ENCODE data around the gene ZBTB38.

The ZBTB38 gene

GRCh38 chr3:141373768-141374526 is 5.6 kb downstream of the ZBTB38 start:
- Histone ChIP-seq H3K4me1 (ENCODE audit: control insufficient read depth in 1 of 2, insufficient read depth in 2 of 2, low read length in 2 of 2) (peaks cover under 1 to 3% of the 10 kb centered on the region in 2 experiments), H2AK5ac (ENCODE audit: low read length) (no peak overlapping the region), H3K14ac (ENCODE audit: low read length) (no peak overlapping the region), H4K8ac (ENCODE audit: low read depth, low read length) (no peak overlapping the region), H3K9me3 (ENCODE audit: insufficient read depth, low read depth, low read length) (peaks cover 3% of the 10 kb centered on the region), H3K27ac (ENCODE audit: low read depth, low read length) (no peak overlapping the region), H3K27me3 (ENCODE audit: insufficient read depth, low read length) (no peaks in the 10 kb centered on the region), H3K79me1 (ENCODE audit: low read length) (peaks cover 4% of the 10 kb centered on the region), H2BK5ac (ENCODE audit: low read depth, low read length, poor library complexity) (no peak overlapping the region), H3K4me2 (ENCODE audit: low read length) (no peak overlapping the region), H4K91ac (ENCODE audit: low read depth, low read length) (no peak overlapping the region), H3K9ac (ENCODE audit: low read length) (no peak overlapping the region), H2BK12ac (ENCODE audit: low read length) (no peak overlapping the region), H2BK120ac (ENCODE audit: insufficient read depth, low read length, poor library complexity) (no peak overlapping the region), H3K23ac (ENCODE audit: low read length) (no peak overlapping the region), H3K79me2 (ENCODE audit: control insufficient read depth, insufficient read depth, low read length, poor library complexity) (peaks cover under 1% of the 10 kb centered on the region), H2AFZ (ENCODE audit: insufficient read depth, low read length, poor library complexity) (no peak overlapping the region), H4K12ac (ENCODE audit: low read depth, low read length) (no peak overlapping the region), H3K18ac (ENCODE audit: low read length) (no peak overlapping the region), H3K36me3 (ENCODE audit: control insufficient read depth in 1 of 2, insufficient read depth in 2 of 2, low read length in 2 of 2) (peaks cover 11 to 17% of the 10 kb centered on the region in 2 experiments), H3K4me3 (ENCODE audit: low read depth, low read length) (no peak overlapping the region), H3K4ac (ENCODE audit: low read depth, low read length) (no peak overlapping the region)
- no CpG with 5 or more reads among the region's 7 CpGs for WGBS (ENCODE audit: extremely low coverage, insufficient coverage, insufficient read length)
- no peak for DNase-seq

GRCh38 chr3:141375381-141376301 is 7.3 kb downstream of the ZBTB38 start:
- no peak overlapping the region for H3K4me2 ChIP-seq (ENCODE audit: low read length)
- H4K12ac ChIP-seq (ENCODE audit: low read depth, low read length), result no peak overlapping the region
- H3K23ac ChIP-seq (ENCODE audit: low read length), result no peak overlapping the region
- WGBS (ENCODE audit: extremely low coverage, insufficient coverage, insufficient read length), result no CpG with 5 or more reads among the region's 10 CpGs
- no peak overlapping the region for H2BK120ac ChIP-seq (ENCODE audit: insufficient read depth, low read length, poor library complexity)
- H3K79me1 ChIP-seq (ENCODE audit: low read length), result no peaks in the 10 kb centered on the region
- no peaks in the 10 kb centered on the region for H3K79me2 ChIP-seq (ENCODE audit: control insufficient read depth, insufficient read depth, low read length, poor library complexity)
- peaks cover 0 to 3% of the 10 kb centered on the region in 2 experiments for H3K4me1 ChIP-seq (ENCODE audit: control insufficient read depth in 1 of 2, insufficient read depth in 2 of 2, low read length in 2 of 2)
- H3K36me3 ChIP-seq (ENCODE audit: control insufficient read depth in 1 of 2, insufficient read depth in 2 of 2, low read length in 2 of 2), result peaks cover 11 to 19% of the 10 kb centered on the region in 2 experiments
- H3K27ac ChIP-seq (ENCODE audit: low read depth, low read length), result no peak overlapping the region
- no peak overlapping the region for H2AFZ ChIP-seq (ENCODE audit: insufficient read depth, low read length, poor library complexity)
- no peak overlapping the region for H4K91ac ChIP-seq (ENCODE audit: low read depth, low read length)
- H3K9ac ChIP-seq (ENCODE audit: low read length), result peak overlapping the region; percentile 18
- peak overlapping the region; percentile 64 for H2AK5ac ChIP-seq (ENCODE audit: low read length)
- peak overlapping the region; percentile 90 for H2BK12ac ChIP-seq (ENCODE audit: low read length)
- DNase-seq, result no peak
- H4K8ac ChIP-seq (ENCODE audit: low read depth, low read length), result peak overlapping the region; percentile 29
- H3K18ac ChIP-seq (ENCODE audit: low read length), result peak overlapping the region; percentile 68
- H3K14ac ChIP-seq (ENCODE audit: low read length), result no peak overlapping the region
- peaks cover 3% of the 10 kb centered on the region for H3K9me3 ChIP-seq (ENCODE audit: insufficient read depth, low read depth, low read length)
- no peaks in the 10 kb centered on the region for H3K27me3 ChIP-seq (ENCODE audit: insufficient read depth, low read length)
- H3K4me3 ChIP-seq (ENCODE audit: low read depth, low read length), result no peak overlapping the region
- peak overlapping the region; percentile 40 for H3K4ac ChIP-seq (ENCODE audit: low read depth, low read length)
- H2BK5ac ChIP-seq (ENCODE audit: low read depth, low read length, poor library complexity), result peak overlapping the region; percentile 33

- H2AK5ac ChIP-seq (ENCODE audit: low read length), result no peak overlapping the region
- H3K4me2 ChIP-seq (ENCODE audit: low read length), result no peak overlapping the region
- no peak overlapping the region for H3K9ac ChIP-seq (ENCODE audit: low read length)
- peaks cover 3% of the 10 kb centered on the region for H3K9me3 ChIP-seq (ENCODE audit: insufficient read depth, low read depth, low read length)
- no peak overlapping the region for H4K91ac ChIP-seq (ENCODE audit: low read depth, low read length)
- no peaks in the 10 kb centered on the region for H3K27me3 ChIP-seq (ENCODE audit: insufficient read depth, low read length)
- DNase-seq, result no peak
- H3K4me3 ChIP-seq (ENCODE audit: low read depth, low read length), result no peak overlapping the region
- H3K23ac ChIP-seq (ENCODE audit: low read length), result no peak overlapping the region
- no peak overlapping the region for H2BK12ac ChIP-seq (ENCODE audit: low read length)
- no peak overlapping the region for H3K4ac ChIP-seq (ENCODE audit: low read depth, low read length)
- H3K4me1 ChIP-seq (ENCODE audit: control insufficient read depth in 1 of 2, insufficient read depth in 2 of 2, low read length in 2 of 2), result peaks cover 0 to 3% of the 10 kb centered on the region in 2 experiments
- no peak overlapping the region for H3K14ac ChIP-seq (ENCODE audit: low read length)
- H3K36me3 ChIP-seq (ENCODE audit: control insufficient read depth in 1 of 2, insufficient read depth in 2 of 2, low read length in 2 of 2), result peaks cover 10 to 21% of the 10 kb centered on the region in 2 experiments
- no peaks in the 10 kb centered on the region for H3K79me1 ChIP-seq (ENCODE audit: low read length)
- H4K8ac ChIP-seq (ENCODE audit: low read depth, low read length), result no peak overlapping the region
- no peak overlapping the region for H3K27ac ChIP-seq (ENCODE audit: low read depth, low read length)
- H4K12ac ChIP-seq (ENCODE audit: low read depth, low read length), result no peak overlapping the region
- WGBS (ENCODE audit: extremely low coverage, insufficient coverage, insufficient read length), result no CpG with 5 or more reads among the region's 3 CpGs
- no peak overlapping the region for H2AFZ ChIP-seq (ENCODE audit: insufficient read depth, low read length, poor library complexity)
- H2BK5ac ChIP-seq (ENCODE audit: low read depth, low read length, poor library complexity), result no peak overlapping the region
- no peak overlapping the region for H3K18ac ChIP-seq (ENCODE audit: low read length)
- no peaks in the 10 kb centered on the region for H3K79me2 ChIP-seq (ENCODE audit: control insufficient read depth, insufficient read depth, low read length, poor library complexity)
- H2BK120ac ChIP-seq (ENCODE audit: insufficient read depth, low read length, poor library complexity), result no peak overlapping the region
Observed at GRCh38 chr3:141377377-141377776, 9.1 kb downstream of the ZBTB38 start.

GRCh38 chr3:141378556-141378955 is 10.3 kb downstream of the ZBTB38 start:
- Histone ChIP-seq H3K27me3 (ENCODE audit: insufficient read depth, low read length) (no peaks in the 10 kb centered on the region), H2BK120ac (ENCODE audit: insufficient read depth, low read length, poor library complexity) (no peak overlapping the region), H4K8ac (ENCODE audit: low read depth, low read length) (no peak overlapping the region), H3K23ac (ENCODE audit: low read length) (no peak overlapping the region), H2BK5ac (ENCODE audit: low read depth, low read length, poor library complexity) (no peak overlapping the region), H3K79me1 (ENCODE audit: low read length) (no peaks in the 10 kb centered on the region), H3K36me3 (ENCODE audit: control insufficient read depth in 1 of 2, insufficient read depth in 2 of 2, low read length in 2 of 2) (peaks cover 10 to 25% of the 10 kb centered on the region in 2 experiments), H3K4me3 (ENCODE audit: low read depth, low read length) (no peak overlapping the region), H2AFZ (ENCODE audit: insufficient read depth, low read length, poor library complexity) (no peak overlapping the region), H2BK12ac (ENCODE audit: low read length) (no peak overlapping the region), H3K14ac (ENCODE audit: low read length) (no peak overlapping the region), H3K4me1 (ENCODE audit: control insufficient read depth in 1 of 2, insufficient read depth in 2 of 2, low read length in 2 of 2) (peaks cover 0 to 3% of the 10 kb centered on the region in 2 experiments), H3K9ac (ENCODE audit: low read length) (no peak overlapping the region), H3K79me2 (ENCODE audit: control insufficient read depth, insufficient read depth, low read length, poor library complexity) (no peaks in the 10 kb centered on the region), H3K9me3 (ENCODE audit: insufficient read depth, low read depth, low read length) (peaks cover 3% of the 10 kb centered on the region), H3K18ac (ENCODE audit: low read length) (no peak overlapping the region), H2AK5ac (ENCODE audit: low read length) (no peak overlapping the region), H4K91ac (ENCODE audit: low read depth, low read length) (no peak overlapping the region), H3K4ac (ENCODE audit: low read depth, low read length) (no peak overlapping the region), H3K4me2 (ENCODE audit: low read length) (no peak overlapping the region), H3K27ac (ENCODE audit: low read depth, low read length) (no peak overlapping the region), H4K12ac (ENCODE audit: low read depth, low read length) (no peak overlapping the region)
- no peak for DNase-seq
- WGBS (ENCODE audit: extremely low coverage, insufficient coverage, insufficient read length), result no CpG with 5 or more reads among the region's 4 CpGs
